Raji (cell line): ENCODE data around the gene CERK.
A peak's percentile ranks its signal among the peaks of the same experiment; 100 is the strongest.

ENCODE experiments used
- POLR2A ChIP-seq: IDR thresholded peaks from 2 replicates; pipeline ENCODE4 v1.6.1; 2011; ENCODE audit warnings: low read depth, low read length, control low read depth; ENCODE audit not compliant: insufficient read depth

Gene CERK

GRCh38 chr22:46744581-46744980 is 6.5 kb upstream of the CERK start:
- no peak for TF ChIP-seq POLR2A

DNA sequence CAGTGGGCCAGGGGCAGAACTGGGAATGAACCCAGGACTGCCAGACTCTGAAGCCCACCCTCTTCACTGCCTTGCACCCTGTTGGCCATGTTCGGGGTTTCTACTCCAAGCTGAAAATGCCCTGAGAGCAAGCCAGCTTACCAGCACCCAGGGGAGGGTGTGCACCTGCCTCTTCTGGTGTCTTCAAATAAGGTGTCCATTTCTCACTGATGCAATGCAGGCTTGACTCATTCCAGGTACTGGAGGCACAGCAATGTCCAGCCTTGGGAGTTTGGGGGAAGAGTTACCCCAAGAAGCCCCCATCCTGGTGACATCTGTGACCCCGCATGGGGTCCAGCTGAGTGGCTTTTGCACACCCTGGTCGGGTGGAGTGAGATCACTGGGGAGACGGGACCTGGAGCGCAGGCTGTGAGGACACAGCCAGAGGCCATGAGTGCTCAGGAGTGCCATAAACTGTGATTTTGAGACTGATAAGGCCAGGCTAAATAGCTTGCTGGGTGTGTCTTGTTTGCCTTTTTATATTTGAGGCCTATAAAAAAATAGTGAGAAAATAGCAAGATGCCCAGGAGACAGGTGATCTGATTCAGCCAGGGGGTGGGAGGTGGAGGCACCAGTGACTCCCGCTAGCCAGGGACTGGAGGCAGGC is 4.6 kb upstream of the CERK start:
- no peak for TF ChIP-seq POLR2A

GRCh38 chr22:46741974-46742519 is 4.0 kb upstream of the CERK start:
- no peak for TF ChIP-seq POLR2A

DNA sequence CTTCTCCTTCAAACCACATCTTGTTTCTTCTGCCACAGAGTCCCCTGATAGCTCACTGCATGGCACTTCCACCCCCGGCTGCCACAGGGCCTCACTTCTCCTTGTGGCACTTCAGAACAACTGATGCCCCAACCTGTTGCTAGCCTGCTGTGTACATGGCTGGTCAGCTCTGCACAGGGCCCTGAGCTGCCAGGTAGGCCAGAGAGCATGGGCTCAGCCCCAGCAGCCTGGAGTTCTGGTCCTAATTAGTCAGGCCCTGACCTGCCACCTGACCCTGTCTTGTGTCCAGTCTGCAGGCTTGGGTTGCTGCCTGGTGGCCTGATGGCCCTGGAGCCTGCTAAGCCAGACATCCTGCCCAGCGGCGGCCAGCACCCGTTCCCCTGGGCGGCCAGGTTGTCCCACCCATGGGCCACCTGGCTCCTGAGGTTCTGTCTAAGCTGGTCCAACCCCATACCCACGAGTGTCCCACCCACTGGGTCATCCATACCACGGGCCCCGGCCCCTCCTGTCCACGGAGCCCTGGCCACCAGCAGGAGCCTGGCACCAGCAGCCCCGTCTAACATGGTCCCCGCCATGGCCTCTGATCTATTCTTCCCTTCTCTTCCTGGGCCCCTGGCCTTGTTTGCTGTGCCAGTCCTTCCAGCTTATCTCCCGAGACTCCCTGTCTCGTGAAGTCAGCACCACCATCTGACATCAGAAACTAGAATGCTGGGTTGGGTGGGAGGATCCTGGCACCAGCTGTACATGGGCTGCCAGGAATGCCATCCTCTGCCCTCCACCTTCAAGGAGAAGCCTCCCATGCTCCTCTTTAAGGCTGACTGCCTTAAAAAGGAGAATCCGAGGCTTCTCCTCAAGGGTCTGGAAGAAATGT is 3.1 kb upstream of the CERK start:
- TF ChIP-seq POLR2A, result no peak

DNA sequence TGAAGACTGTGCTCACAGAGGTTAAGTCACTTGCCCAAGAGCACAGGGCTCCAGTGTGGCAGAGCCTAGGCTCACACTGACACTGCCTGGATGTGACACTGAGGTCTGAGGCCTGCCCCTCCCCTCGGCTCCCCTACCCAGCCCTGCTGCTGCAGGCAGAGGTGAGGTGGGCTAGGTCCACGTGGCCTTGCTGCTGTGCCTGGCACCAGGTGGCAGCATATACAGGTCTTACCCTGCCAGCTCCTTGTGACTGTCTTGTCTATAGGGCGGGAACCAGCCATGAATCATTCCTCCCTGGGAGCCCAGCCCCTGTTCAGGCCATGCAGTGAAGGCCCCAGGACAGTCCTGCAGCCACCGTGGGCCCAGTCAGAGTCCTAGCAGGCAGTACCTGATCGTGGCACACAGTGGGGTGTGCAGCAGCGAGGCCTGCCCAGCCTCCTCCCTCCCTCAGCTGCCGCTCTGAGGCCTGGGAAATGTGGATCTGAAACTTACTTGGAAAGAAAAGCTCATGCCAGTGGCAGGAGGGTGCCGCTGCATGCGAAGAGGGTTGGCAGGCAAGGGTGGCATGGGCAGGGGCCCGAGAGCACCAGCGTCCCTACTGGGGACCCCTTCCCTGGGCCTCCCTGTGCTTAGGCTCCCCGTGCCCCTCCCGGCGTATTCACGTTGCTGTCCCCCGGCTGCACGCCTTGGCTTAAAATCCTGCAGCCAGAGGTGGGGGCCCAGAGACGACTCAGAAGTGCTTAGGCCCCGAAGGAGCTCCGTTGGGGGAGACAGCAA is 1.2 kb upstream of the CERK start:
- TF ChIP-seq POLR2A, result peak; percentile 53

DNA sequence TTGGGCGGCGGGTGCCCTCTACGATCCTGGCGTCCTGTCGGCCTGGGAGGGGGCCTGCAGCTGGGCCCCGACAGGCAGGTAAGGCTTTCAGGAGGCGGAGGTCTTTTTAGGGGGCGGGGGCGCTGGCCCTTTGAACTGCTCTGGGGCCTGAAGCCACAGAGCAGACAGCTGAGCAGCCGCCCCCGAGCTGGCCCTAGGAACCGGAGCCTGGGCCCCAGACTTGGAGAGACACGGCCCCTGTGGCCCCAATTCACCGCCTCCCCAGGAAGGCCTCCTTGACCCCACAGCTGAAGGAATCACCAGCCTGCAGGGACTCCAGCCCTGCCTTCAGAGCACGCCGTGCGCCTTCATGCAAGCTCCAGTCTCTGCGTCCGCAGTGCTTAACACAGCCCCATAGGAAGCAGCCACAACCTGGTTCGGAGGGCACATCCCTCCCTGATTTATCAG is 618 bp upstream of the CERK start:
- TF ChIP-seq POLR2A, result no peak

DNA sequence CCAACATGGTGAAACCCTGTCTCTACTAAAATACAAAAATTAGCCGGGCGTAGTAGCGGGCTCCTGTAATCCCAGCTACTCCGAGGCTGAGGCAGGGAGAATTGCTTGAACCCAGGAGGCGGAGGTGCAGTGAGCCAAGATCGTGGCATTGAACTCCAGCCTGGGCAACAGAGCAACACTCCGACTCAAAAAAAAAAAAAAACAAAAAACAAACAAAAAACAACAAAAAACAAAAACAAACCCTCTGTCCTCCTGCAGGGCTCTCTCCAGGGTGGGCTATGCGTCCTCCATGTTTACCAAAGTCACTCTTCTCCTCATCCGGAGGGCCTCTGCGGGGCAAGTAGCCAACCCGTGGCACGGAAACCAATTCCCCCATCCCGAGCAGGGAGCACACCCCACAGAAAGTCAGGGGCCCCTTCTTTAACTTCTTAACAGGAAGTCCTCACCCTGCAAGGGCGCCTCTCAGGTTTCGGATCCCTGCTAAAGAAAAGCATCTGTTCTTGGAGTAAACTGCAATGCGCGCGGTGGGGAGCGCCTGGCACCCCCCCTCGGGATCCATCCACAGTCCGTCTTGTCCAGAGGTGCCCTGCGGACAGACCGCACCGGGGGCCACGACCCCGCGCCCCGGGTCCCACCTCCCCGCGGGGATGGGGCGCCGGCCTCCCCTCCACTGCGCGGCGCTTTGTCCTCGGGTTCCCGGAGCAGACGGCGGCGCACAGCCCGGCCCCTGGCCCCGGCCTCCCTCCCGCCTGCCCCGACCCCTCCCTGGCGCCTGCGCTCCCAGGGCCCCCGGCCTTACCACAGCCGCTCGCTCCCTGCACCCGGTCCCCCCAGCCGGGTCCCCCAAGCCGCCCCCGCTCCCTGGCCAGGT is 712 bp downstream of the CERK start:
- TF ChIP-seq POLR2A, result no peak

GRCh38 chr22:46736705-46737104 is 1.3 kb downstream of the CERK start:
- no peak for TF ChIP-seq POLR2A

DNA sequence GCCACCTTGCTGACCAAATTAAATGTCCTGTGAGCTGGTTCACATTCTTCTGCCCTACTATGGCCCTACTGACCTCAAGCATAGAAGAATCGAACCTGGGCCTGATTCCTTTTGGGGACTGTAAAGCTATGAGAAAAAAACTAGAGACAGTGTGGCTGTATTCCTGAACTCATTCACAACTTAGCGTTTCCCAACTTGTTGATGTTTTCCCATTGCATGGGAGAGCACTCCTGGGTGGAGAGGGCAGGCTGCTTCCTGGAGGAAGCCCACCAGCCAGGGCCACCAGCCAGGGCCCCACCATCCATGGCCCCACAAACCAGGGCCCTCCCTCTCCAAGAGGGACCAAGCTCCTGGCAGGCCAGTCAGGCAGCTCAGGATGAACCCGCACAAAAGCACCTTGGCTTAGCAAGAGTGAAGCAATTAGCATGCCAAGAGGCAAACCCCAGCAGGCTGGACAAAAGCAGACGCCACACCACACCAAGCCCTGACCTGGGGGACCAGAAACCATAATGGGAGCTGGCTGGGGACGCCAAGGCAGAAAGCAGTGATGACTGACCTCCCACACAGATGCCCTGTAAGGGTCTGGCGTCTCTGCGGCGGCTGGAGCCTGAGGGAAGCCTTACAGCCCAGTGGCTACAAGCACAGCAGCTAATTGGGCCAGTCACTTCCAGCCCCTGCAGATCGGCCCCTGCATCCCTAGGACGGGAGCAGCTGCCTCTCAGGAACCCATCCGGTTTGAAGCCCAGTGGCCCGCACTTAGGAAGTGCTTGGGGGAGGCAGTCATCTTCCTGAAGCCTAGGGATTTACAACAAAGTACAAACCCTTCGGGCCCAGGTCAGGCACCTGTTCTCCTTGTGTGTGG is 2.1 kb downstream of the CERK start:
- TF ChIP-seq POLR2A, result no peak

DNA sequence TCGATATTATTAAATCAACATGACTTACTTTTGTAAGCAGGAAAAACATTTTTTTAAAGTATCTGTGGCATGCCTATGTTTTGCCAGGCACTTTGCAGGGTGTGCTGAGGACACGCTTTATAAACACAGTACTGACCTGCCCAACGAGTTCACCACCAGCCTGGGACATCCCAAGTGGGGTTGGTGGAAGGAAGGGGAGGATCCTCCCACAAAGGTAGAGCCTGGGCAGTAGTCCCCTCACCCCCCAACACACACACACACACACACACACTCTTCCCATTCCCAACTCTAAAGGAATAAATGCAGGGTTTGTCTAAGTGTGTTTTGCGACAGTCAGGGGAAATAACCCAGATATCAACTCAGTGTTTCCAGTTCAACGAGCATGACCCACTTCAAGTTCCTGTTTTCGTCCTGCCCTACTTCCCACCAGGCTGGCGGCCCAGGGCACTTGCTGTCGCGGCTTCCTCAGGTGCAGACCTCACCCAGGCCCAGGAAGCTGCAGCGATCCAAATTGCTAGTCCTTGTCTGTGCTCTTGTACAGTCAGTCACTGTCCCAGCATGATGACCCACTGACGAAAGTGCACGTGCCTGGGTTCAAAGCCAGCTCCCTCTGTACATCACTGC is 3.1 kb downstream of the CERK start:
- peak; percentile 45; the same call in 1 of the 2 replicates for TF ChIP-seq POLR2A

DNA sequence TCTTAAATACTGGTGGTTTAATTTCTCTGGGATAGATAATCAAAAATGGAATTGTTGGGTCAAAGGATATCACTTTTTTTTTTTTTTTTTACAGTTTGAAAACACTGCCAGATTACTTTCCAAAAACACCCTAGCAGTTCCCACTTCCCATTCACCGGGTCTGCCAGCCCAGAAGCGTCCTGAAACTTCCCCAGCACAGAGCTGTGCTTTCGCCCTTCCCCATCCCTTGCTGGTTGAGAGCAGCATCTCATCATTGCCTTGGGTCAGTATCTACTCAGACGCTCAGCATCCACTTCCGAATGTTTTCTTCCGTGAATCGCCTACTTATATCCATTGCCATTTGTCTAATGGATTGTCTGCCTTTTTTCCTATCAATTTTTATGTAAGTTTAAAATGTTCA is 5.5 kb downstream of the CERK start:
- no peak for TF ChIP-seq POLR2A

DNA sequence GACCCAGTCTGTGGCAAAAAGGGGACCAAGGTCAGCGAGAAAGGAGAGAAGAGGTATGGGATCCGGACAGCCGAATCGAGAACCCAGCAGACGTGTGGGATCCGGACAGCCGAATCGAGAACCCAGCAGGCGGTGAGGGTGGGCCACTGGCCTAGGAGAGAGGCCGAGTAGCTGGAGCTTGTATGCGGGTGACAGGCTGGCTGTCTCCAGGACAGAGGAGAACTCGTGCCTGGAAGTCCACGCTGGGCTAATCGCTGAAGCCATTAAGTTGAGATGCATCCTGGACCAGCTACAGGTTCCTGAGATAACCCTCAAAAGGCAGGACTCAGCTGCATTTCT is 6.0 kb downstream of the CERK start:
- no peak for TF ChIP-seq POLR2A

DNA sequence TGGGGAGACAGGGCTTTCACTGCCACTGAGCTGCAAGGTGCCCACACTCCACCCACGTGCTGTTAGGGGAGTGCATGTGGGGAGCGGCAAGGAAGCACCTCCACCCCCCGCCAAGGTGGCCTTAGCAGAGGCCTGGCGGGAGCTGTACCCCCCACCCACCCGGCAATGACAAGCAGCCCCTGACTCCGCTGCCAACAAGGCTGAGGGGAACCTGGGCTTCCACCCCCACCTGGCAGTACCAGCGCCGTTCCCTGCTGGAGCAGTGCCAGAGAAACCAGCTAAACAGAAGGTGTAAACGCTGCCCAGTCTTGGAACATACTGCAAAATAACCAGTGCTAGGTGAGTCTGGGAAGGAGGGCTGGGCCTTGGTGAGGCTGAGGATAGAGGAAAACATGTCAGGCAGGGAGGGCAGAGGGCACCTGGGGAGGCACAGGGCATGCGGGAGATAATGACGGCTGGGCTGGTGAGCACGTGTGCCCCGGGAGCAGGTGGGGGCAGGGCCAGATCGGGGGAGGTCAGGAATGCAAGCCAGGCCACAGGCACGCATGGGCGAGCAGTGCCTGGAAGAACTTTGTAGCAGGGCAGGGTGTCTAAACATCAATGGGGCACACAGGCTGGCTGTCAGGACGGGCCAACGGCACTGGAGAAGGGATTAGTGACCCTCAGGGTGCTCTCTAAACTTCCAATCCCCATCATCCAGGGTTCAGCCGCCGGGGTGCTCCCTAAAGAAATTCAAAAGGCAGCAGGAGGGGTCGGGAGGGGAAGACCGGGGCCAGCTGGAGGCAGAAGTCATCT is 6.6 kb downstream of the CERK start:
- no peak for TF ChIP-seq POLR2A
